ENCODE measurements around the gene PIK3R4.

GRCh38 chr3:130700541-130700940 is 46.1 kb downstream of the PIK3R4 start:
- TF ChIP-seq, protein P1, sequence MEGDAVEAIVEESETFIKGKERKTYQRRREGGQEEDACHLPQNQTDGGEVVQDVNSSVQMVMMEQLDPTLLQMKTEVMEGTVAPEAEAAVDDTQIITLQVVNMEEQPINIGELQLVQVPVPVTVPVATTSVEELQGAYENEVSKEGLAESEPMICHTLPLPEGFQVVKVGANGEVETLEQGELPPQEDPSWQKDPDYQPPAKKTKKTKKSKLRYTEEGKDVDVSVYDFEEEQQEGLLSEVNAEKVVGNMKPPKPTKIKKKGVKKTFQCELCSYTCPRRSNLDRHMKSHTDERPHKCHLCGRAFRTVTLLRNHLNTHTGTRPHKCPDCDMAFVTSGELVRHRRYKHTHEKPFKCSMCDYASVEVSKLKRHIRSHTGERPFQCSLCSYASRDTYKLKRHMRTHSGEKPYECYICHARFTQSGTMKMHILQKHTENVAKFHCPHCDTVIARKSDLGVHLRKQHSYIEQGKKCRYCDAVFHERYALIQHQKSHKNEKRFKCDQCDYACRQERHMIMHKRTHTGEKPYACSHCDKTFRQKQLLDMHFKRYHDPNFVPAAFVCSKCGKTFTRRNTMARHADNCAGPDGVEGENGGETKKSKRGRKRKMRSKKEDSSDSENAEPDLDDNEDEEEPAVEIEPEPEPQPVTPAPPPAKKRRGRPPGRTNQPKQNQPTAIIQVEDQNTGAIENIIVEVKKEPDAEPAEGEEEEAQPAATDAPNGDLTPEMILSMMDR (conservative IDR thresholded peaks at IDR 0.05; ENCODE audit: low read depth, low read length), result no peak
- TF ChIP-seq EZH2 (IDR thresholded peaks at IDR 0.05; ENCODE audit: low read length, unreplicated experiment), result no peak
